Caco-2 (cell line): ENCODE measurements around the gene VPS35. TPM values are rescaled to one million over a fixed set of nuclear protein-coding genes. Genes with fewer than 3 reads are reported as not detected.
"Not testable (repeated sequence)": the region's sequence is repeated elsewhere in the genome, so short reads cannot be mapped to it uniquely, and the experiment has no call there.

Experiments used
- BruUV-seq: library from RNA; stranded (reverse); fragments of 400-500 nt; replicated peaks from 2 replicates; lab custom pipeline; 2021; lab: Mats Ljungman, UMichigan
- CTCF ChIA-PET: fragments of 300-600 bp; sonication (Branson Sonifier 250); formaldehyde crosslinking; loops from one replicate; lab custom pipeline; 2022; ENCODE audit warnings: antibody characterized with exemption; lab: Charles Lee
- POLR2A ChIA-PET: fragments of 300-600 bp; sonication (Branson Sonifier 250); formaldehyde crosslinking; loops from one replicate; lab custom pipeline; 2022; ENCODE audit warnings: antibody characterized with exemption; lab: Charles Lee
- DNase-seq, 2 experiments: peaks; one replicate each; pipeline versions ENCODE4 v3.0.0 to v3.0.0-alpha.2; 2020 to 2022
- H3K27me3 ChIP-seq: replicated peaks from 2 replicates; pipeline ENCODE4 v1.6.0; 2011; ENCODE audit warnings: low read length; ENCODE audit not compliant: control insufficient read depth, insufficient read depth
- H3K36me3 ChIP-seq: 2 replicates; pipeline ENCODE4 v1.5.1; 2011; ENCODE audit warnings: low read length; ENCODE audit not compliant: control insufficient read depth, insufficient read depth
- H3K4me1 ChIP-seq: fragments of 250-450 bp; sonication (Bioruptor Pico); 2 replicates; pipeline ENCODE4 v1.5.1; 2020; ENCODE audit warnings: mild to moderate bottlenecking
- H3K4me3 ChIP-seq: 2 replicates; pipeline ENCODE4 v1.5.1; 2011; ENCODE audit warnings: low read depth, mild to moderate bottlenecking, control low read depth, low read length
- H3K9me3 ChIP-seq: fragments of 250-450 bp; sonication (Bioruptor Pico); 2 replicates; pipeline ENCODE4 v1.5.1; 2020; ENCODE audit warnings: mild to moderate bottlenecking, moderate library complexity
- H3K27ac Mint-ChIP-seq: one replicate; pipeline ENCODE4 v1.8.0; 2022; ENCODE audit warnings: mixed read lengths; ENCODE audit not compliant: unreplicated experiment
- H3K27me3 Mint-ChIP-seq: one replicate; pipeline ENCODE4 v1.8.0; 2022; ENCODE audit warnings: mixed read lengths; ENCODE audit not compliant: insufficient read depth, unreplicated experiment
- H3K36me3 Mint-ChIP-seq: one replicate; pipeline ENCODE4 v1.8.0; 2022; ENCODE audit warnings: mild to moderate bottlenecking, mixed read lengths; ENCODE audit not compliant: insufficient read depth, unreplicated experiment
- H3K4me1 Mint-ChIP-seq: one replicate; pipeline ENCODE4 v1.8.0; 2022; ENCODE audit warnings: low read depth, mixed read lengths; ENCODE audit not compliant: unreplicated experiment
- H3K4me3 Mint-ChIP-seq: one replicate; pipeline ENCODE4 v1.8.0; 2022; ENCODE audit warnings: mild to moderate bottlenecking, moderate library complexity, mixed read lengths; ENCODE audit not compliant: unreplicated experiment
- H3K9me3 Mint-ChIP-seq: one replicate; pipeline ENCODE4 v1.8.0; 2022; ENCODE audit warnings: mixed read lengths; ENCODE audit not compliant: unreplicated experiment
- intact Hi-C: fragments of 100-400 bp; cut with micrococcal nuclease; formaldehyde crosslinking; loops from one replicate; pipeline ENCODE4 v1.10.0; 2022; ENCODE audit not compliant: unreplicated experiment
- total RNA-seq: library from RNA; stranded (reverse); gene quantifications from 2 replicates; pipeline ENCODE4 v1.2.3, GENCODE V29; 2022
- TF ChIP-seq, protein P1 (sequence below), 2 experiments: fragments of 200-600 bp in 1 of 2; IDR thresholded peaks; 1 replicate in 1 of 2; 2 replicates in 1 of 2; pipeline versions ENCODE4 v1.5.1 to v1.8.0; 2011 to 2022; ENCODE audit warnings: antibody characterized with exemption in 1 of 2, control low read depth in 1 of 2, inconsistent platforms in 1 of 2, low read depth in 1 of 2, low read length in 1 of 2, mild to moderate bottlenecking in 1 of 2, moderate library complexity in 1 of 2; ENCODE audit not compliant: insufficient read depth in 1 of 2, severe bottlenecking in 1 of 2, unreplicated experiment in 1 of 2

Gene VPS35
- total RNA-seq, 1 experiment from 2014 or later: 120 TPM

DNA sequence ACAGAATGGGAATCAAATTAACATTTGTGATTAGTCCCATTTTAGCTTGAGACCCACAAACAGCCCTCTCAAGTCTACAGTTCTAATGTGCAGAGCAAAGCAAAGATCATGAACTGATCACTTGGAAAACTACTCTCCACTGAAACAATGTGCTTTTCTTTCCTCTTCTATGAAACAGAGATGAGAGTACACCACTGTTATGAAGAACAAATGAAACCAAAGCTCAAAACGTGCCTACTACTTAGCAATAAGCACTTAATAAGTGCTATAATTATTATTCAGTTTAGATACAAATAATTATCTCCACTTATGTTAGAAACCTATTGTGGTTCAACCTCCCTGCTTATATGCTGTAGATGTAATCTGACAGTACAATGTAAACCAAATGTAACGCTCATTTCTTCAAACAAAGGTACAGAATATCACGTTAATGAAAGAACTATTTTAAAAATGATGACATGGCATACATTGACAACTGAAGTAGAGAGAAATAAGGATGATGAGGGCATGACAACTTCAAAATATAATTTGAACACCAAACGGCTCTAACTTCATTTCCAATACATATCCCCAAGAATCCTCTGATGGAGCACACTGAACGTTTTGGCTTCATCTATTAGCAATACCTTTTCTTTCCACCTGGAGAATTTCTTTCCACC, 2.0 kb downstream of the VPS35 start:
- Mint-ChIP-seq H3K9me3 (no peaks in the 10 kb centered on the region), H3K27me3 (no peaks in the 10 kb centered on the region), H3K27ac (no peak overlapping the region), H3K4me3 (no peak overlapping the region), H3K4me1 (peaks cover 33% of the 10 kb centered on the region), H3K36me3 (peaks cover 16% of the 10 kb centered on the region)
- Histone ChIP-seq H3K4me1 (peaks cover 67% of the 10 kb centered on the region), H3K36me3 (no peaks in the 10 kb centered on the region), H3K27me3 (no peaks in the 10 kb centered on the region), H3K9me3 (no peaks in the 10 kb centered on the region), H3K4me3 (peak overlapping the region; percentile 71)
- BruUV-seq: no TSS peak
- POLR2A ChIA-PET: no interaction called here
- TF ChIP-seq, protein P1, sequence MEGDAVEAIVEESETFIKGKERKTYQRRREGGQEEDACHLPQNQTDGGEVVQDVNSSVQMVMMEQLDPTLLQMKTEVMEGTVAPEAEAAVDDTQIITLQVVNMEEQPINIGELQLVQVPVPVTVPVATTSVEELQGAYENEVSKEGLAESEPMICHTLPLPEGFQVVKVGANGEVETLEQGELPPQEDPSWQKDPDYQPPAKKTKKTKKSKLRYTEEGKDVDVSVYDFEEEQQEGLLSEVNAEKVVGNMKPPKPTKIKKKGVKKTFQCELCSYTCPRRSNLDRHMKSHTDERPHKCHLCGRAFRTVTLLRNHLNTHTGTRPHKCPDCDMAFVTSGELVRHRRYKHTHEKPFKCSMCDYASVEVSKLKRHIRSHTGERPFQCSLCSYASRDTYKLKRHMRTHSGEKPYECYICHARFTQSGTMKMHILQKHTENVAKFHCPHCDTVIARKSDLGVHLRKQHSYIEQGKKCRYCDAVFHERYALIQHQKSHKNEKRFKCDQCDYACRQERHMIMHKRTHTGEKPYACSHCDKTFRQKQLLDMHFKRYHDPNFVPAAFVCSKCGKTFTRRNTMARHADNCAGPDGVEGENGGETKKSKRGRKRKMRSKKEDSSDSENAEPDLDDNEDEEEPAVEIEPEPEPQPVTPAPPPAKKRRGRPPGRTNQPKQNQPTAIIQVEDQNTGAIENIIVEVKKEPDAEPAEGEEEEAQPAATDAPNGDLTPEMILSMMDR (IDR thresholded peaks at IDR 0.05; ENCODE audit: insufficient read depth in 1 of 2, low read depth in 1 of 2, low read length in 1 of 2, severe bottlenecking in 1 of 2, unreplicated experiment in 1 of 2): no peak
- DNase-seq: no peak
- CTCF ChIA-PET: interaction anchor here (0.9 kb wide), 1 partner anchor 13 kb away, joined by 5 read pairs; no protein-coding TSS in a partner anchor
- intact Hi-C loops: loop anchor here (5.0 kb wide), 1 partner anchor 115 kb away; no protein-coding TSS in a partner anchor

DNA sequence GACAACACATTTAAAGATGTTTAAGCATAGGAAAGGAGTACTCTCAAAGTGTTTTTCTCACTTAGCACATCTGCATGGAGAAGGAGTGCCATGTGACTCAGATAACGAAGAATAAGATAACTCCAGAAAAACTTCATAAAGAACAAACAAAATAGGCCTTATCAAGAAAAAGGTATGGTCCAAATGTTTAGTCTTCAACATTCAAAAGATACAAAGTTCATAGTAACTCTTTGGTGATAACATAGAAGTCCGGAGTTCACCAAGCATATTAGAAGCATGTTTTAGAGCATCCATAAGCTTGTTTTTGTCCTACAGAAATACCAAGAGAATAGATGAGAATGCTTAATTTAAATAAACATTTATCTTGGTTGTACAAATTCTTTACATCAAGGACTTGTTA, 7.1 kb downstream of the VPS35 start:
- H3K27me3 Mint-ChIP-seq, POLR2A ChIA-PET, H3K36me3 ChIP-seq, H3K4me3 ChIP-seq, H3K4me3 Mint-ChIP-seq, H3K27ac Mint-ChIP-seq, H3K27me3 ChIP-seq, DNase-seq, H3K9me3 Mint-ChIP-seq, intact Hi-C loops, BruUV-seq, H3K9me3 ChIP-seq: not testable (repeated sequence)
- peaks cover 74% of the 10 kb centered on the region for H3K4me1 ChIP-seq
- H3K4me1 Mint-ChIP-seq: peaks cover 26% of the 10 kb centered on the region
- peaks cover 35% of the 10 kb centered on the region for H3K36me3 Mint-ChIP-seq
- CTCF ChIA-PET: interaction anchor here (0.8 kb wide), 1 partner anchor 9 kb away, joined by 3 read pairs; no protein-coding TSS in a partner anchor

DNA sequence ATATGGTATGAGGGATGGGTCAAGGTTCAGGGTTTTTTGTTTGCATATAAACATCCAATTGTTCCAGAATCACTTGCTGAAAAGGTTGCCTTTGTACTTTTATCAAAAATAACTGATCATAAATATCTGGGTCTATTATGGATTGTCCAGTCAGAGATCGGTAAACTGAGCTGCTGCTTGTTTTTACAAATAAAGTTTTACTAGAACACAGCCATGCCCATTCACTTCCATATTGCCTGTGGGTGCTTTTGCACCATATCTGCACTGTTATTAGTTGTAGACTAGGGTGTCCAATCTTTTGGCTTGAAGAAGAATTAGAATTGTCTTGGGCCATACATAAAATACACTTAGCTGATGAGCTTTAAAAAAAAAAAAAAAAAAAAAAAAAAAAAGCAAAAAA, 11.0 kb downstream of the VPS35 start:
- H3K27ac Mint-ChIP-seq, H3K27me3 ChIP-seq, CTCF ChIA-PET, H3K4me3 ChIP-seq, H3K27me3 Mint-ChIP-seq, H3K4me3 Mint-ChIP-seq, H3K36me3 ChIP-seq, DNase-seq, BruUV-seq, H3K9me3 ChIP-seq, POLR2A ChIA-PET, H3K9me3 Mint-ChIP-seq: not testable (repeated sequence)
- Mint-ChIP-seq H3K4me1 (peaks cover 10% of the 10 kb centered on the region), H3K36me3 (peaks cover 66% of the 10 kb centered on the region)
- intact Hi-C loops: loop anchor here (10.0 kb wide), 1 partner anchor 227 kb away; no protein-coding TSS in a partner anchor
- peaks cover 35% of the 10 kb centered on the region for H3K4me1 ChIP-seq
